ENCODE results near the gene SLC51A.

DNA sequence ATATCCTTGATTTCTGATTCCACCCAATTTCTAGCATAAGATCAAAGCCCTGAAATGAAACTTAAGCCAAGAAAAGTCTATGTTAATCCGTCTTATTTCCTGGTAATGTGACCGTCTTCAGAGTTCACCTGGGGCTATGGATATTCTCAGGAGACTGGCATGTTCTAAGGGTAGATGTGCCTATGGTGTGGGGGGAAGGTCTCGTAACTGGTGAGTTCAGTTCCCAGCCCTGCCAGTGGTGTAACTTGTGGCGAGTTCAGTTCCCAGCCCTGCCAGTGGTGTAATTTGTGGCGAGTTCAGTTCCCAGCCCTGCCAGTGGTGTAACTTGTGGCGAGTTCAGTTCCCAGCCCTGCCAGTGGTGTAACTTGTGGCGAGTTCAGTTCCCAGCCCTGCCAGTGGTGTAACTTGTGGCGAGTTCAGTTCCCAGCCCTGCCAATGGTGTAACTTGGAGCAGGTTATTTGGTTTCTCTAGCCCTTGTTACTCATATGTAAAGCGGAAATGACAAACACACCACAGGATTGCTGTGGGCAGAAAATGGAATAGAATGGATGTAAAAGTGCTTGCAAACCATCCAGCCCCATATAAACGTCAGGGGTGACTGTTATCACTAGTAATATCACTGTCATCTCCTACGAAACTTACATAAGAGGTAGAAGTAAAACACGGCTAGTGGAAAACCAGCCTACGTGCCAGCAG is 30.4 kb downstream of the SLC51A start:
- TF ChIP-seq, protein P1, sequence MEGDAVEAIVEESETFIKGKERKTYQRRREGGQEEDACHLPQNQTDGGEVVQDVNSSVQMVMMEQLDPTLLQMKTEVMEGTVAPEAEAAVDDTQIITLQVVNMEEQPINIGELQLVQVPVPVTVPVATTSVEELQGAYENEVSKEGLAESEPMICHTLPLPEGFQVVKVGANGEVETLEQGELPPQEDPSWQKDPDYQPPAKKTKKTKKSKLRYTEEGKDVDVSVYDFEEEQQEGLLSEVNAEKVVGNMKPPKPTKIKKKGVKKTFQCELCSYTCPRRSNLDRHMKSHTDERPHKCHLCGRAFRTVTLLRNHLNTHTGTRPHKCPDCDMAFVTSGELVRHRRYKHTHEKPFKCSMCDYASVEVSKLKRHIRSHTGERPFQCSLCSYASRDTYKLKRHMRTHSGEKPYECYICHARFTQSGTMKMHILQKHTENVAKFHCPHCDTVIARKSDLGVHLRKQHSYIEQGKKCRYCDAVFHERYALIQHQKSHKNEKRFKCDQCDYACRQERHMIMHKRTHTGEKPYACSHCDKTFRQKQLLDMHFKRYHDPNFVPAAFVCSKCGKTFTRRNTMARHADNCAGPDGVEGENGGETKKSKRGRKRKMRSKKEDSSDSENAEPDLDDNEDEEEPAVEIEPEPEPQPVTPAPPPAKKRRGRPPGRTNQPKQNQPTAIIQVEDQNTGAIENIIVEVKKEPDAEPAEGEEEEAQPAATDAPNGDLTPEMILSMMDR (IDR thresholded peaks at IDR 0.05) = no peak
- no peak for TF ChIP-seq ZFX (IDR thresholded peaks at IDR 0.05; ENCODE audit: borderline replicate concordance)
